GM18507 (cell line): ENCODE results near the gene PAPOLB.

Experiments
- DNase-seq: peaks from one replicate; pipeline ENCODE4 v3.0.0; 2011; ENCODE audit warnings: low read depth; ENCODE audit not compliant: insufficient read length; ENCODE audit errors: extremely low spot score
- FAIRE-seq: peaks from 2 replicates; lab custom pipeline; 2011; peaks lifted over from hg19 to GRCh38; lab: Jason Lieb, UNC

Gene PAPOLB

GRCh38 chr7:4849390-4849789 lies 12.4 kb downstream of the PAPOLB start:
- DNase-seq (no peak), FAIRE-seq (no peak)

GRCh38 chr7:4845740-4846142 lies 16.1 kb downstream of the PAPOLB start:
- FAIRE-seq (no peak), DNase-seq (no peak)

GRCh38 chr7:4842319-4843064 lies 19.3 kb downstream of the PAPOLB start:
- FAIRE-seq: no peak

GRCh38 chr7:4841836-4842235 lies 20.0 kb downstream of the PAPOLB start:
- DNase-seq (no peak), FAIRE-seq (no peak)

More at GRCh38 chr7:4842319-4843064, 19.3 kb downstream of the PAPOLB start:
- DNase-seq: no peak

- FAIRE-seq (no peak), DNase-seq (no peak)
Measured at GRCh38 chr7:4841007-4841784, 20.6 kb downstream of the PAPOLB start.

GRCh38 chr7:4840079-4840501 lies 21.7 kb downstream of the PAPOLB start:
- no peak for FAIRE-seq
- no peak for DNase-seq

GRCh38 chr7:4838626-4839334 lies 23.1 kb downstream of the PAPOLB start:
- FAIRE-seq: no peak
- DNase-seq: no peak

- DNase-seq (no peak), FAIRE-seq (no peak)
Measured at GRCh38 chr7:4837803-4838625, 23.8 kb downstream of the PAPOLB start.

GRCh38 chr7:4837041-4837802 lies 24.6 kb downstream of the PAPOLB start:
- no peak for DNase-seq
- no peak for FAIRE-seq

GRCh38 chr7:4836206-4836661 lies 25.6 kb downstream of the PAPOLB start:
- FAIRE-seq (no peak), DNase-seq (no peak)

GRCh38 chr7:4835398-4836205 lies 26.2 kb downstream of the PAPOLB start:
- FAIRE-seq: no peak
- no peak for DNase-seq

GRCh38 chr7:4834601-4835397 lies 27.0 kb downstream of the PAPOLB start:
- FAIRE-seq (no peak), DNase-seq (no peak)

- FAIRE-seq (no peak), DNase-seq (no peak)
Measured at GRCh38 chr7:4833691-4834600, 27.9 kb downstream of the PAPOLB start.

- FAIRE-seq: no peak
- DNase-seq: no peak
Measured at GRCh38 chr7:4833176-4833575, 28.7 kb downstream of the PAPOLB start.

GRCh38 chr7:4832711-4833110 lies 29.1 kb downstream of the PAPOLB start:
- FAIRE-seq (no peak), DNase-seq (no peak)
